GM23338 (cell line): ENCODE measurements around the gene PRSS57. TPM values are rescaled to one million over a fixed set of nuclear protein-coding genes. Genes with fewer than 3 reads are reported as not detected.
"Not testable (repeated sequence)": the region's sequence is repeated elsewhere in the genome, so short reads cannot be mapped to it uniquely, and the experiment has no call there.

Experiments used
- ATAC-seq: fragments of 200-7000 bp; cut with Tn5 transposase; 3 replicates; pipeline ENCODE4 v1.9.1; 2020
- DNase-seq: peaks from one replicate; pipeline ENCODE4 v3.0.0-alpha.2; 2015; ENCODE audit warnings: low spot score
- H2AFZ ChIP-seq: fragments of 200-600 bp; sonication (generic); 2 replicates; pipeline ENCODE4 v1.8.0; 2016; ENCODE audit warnings: antibody characterized with exemption, mild to moderate bottlenecking, moderate library complexity
- H3F3A ChIP-seq: fragments of 200-600 bp; sonication (generic); replicated peaks from 2 replicates; pipeline ENCODE4 v1.8.0; 2017; ENCODE audit warnings: antibody characterized with exemption, mixed run types, low read depth
- H3K27ac ChIP-seq: fragments of 200-600 bp; sonication (generic); 2 replicates; pipeline ENCODE4 v1.6.1; 2016; ENCODE audit warnings: low read depth
- H3K27me3 ChIP-seq: fragments of 200-600 bp; sonication (generic); 2 replicates; pipeline ENCODE4 v1.8.0; 2016; ENCODE audit warnings: mild to moderate bottlenecking, mixed run types, moderate library complexity; ENCODE audit not compliant: insufficient read depth
- H3K36me3 ChIP-seq: fragments of 200-600 bp; sonication (generic); 2 replicates; pipeline ENCODE4 v1.8.0; 2016; ENCODE audit warnings: mild to moderate bottlenecking; ENCODE audit not compliant: insufficient read depth
- H3K4me1 ChIP-seq: fragments of 200-600 bp; sonication (generic); 2 replicates; pipeline ENCODE4 v1.8.0; 2016; ENCODE audit warnings: mild to moderate bottlenecking, moderate library complexity; ENCODE audit not compliant: insufficient read depth
- H3K4me2 ChIP-seq: fragments of 200-600 bp; sonication (generic); 2 replicates; pipeline ENCODE4 v1.7.1; 2017; ENCODE audit warnings: mixed run types
- H3K4me3 ChIP-seq: fragments of 200-600 bp; sonication (generic); 2 replicates; pipeline ENCODE4 v1.6.1; 2016; ENCODE audit warnings: mixed run types
- H3K79me2 ChIP-seq: fragments of 200-600 bp; sonication (generic); replicated peaks from 2 replicates; pipeline ENCODE4 v1.8.0; 2017; ENCODE audit warnings: mild to moderate bottlenecking; ENCODE audit not compliant: insufficient read depth
- H3K9me2 ChIP-seq: fragments of 200-600 bp; sonication (generic); 2 replicates; pipeline ENCODE4 v1.8.0; 2017; ENCODE audit not compliant: insufficient read depth
- H4K20me1 ChIP-seq: fragments of 200-600 bp; sonication (generic); replicated peaks from 2 replicates; pipeline ENCODE4 v1.8.0; 2017; ENCODE audit warnings: mild to moderate bottlenecking; ENCODE audit not compliant: insufficient read depth
- H3K27ac Mint-ChIP-seq: 2 replicates; pipeline ENCODE4 v1.8.0; 2020; ENCODE audit warnings: inconsistent platforms, mild to moderate bottlenecking, moderate library complexity, mixed read lengths
- H3K27me3 Mint-ChIP-seq: 3 replicates; pipeline ENCODE4 v1.8.0; 2022; ENCODE audit warnings: low read depth, mild to moderate bottlenecking, moderate library complexity, mixed read lengths, inconsistent platforms; ENCODE audit not compliant: insufficient read depth, poor library complexity
- H3K36me3 Mint-ChIP-seq: 3 replicates; pipeline ENCODE4 v1.8.0; 2021; ENCODE audit warnings: low read depth, mild to moderate bottlenecking, inconsistent platforms, moderate library complexity, mixed read lengths
- H3K4me1 Mint-ChIP-seq: 3 replicates; pipeline ENCODE4 v1.8.0; 2020; ENCODE audit warnings: mild to moderate bottlenecking, inconsistent platforms, mixed read lengths
- H3K4me3 Mint-ChIP-seq: 3 replicates; pipeline ENCODE4 v1.8.0; 2021; ENCODE audit warnings: moderate library complexity, mild to moderate bottlenecking, inconsistent platforms, mixed read lengths
- H3K9me3 Mint-ChIP-seq: 3 replicates; pipeline ENCODE4 v1.8.0; 2020; ENCODE audit warnings: moderate library complexity, mild to moderate bottlenecking, inconsistent platforms, mixed read lengths
- CREB1 ChIP-seq: fragments of 250-450 bp; sonication (Bioruptor Pico); IDR thresholded peaks from 2 replicates; pipeline ENCODE4 v1.5.0; 2020; ENCODE audit warnings: low read depth, mild to moderate bottlenecking, moderate library complexity
- EZH2phosphoT487 ChIP-seq: fragments of 200-600 bp; sonication (generic); IDR thresholded peaks from one replicate; pipeline ENCODE4 v1.8.1; 2018; ENCODE audit warnings: antibody characterized with exemption; ENCODE audit not compliant: unreplicated experiment
- JUNB ChIP-seq: IDR thresholded peaks from one replicate; pipeline ENCODE4 v1.6.1; 2016; ENCODE audit warnings: antibody characterized with exemption; ENCODE audit not compliant: unreplicated experiment
- STAT1 ChIP-seq: IDR thresholded peaks from one replicate; pipeline ENCODE4 v1.6.1; 2016; ENCODE audit warnings: antibody characterized with exemption; ENCODE audit not compliant: unreplicated experiment
- ZNF114 ChIP-seq: fragments of 250-450 bp; sonication (Bioruptor Pico); IDR thresholded peaks from 2 replicates; pipeline ENCODE4 v1.5.0; 2020; ENCODE audit warnings: mild to moderate bottlenecking, moderate library complexity
- ZNF331 ChIP-seq: fragments of 250-450 bp; sonication (Bioruptor Pico); IDR thresholded peaks from 2 replicates; pipeline ENCODE4 v1.5.0; 2020; ENCODE audit warnings: low read depth, mild to moderate bottlenecking, moderate library complexity
- polyA plus RNA-seq: library from polyadenylated mRNA; unstranded; fragments of >200 nt; fragmentation: Nextera tagmentation; extraction: Ambion mirVana; gene quantifications from 2 replicates; pipeline ENCODE4 v1.2.1, GENCODE V29; 2016
- total RNA-seq: library from RNA; depleted of rRNA; stranded (reverse); fragments of >200 nt; shearing (Covaris generic); gene quantifications from 2 replicates; pipeline ENCODE4 v1.2.3, GENCODE V29; 2014
- TF ChIP-seq, protein P1 (sequence below): IDR thresholded peaks from 2 replicates; pipeline ENCODE4 v1.6.1; 2016; ENCODE audit warnings: antibody characterized with exemption
- TF ChIP-seq, protein P2 (sequence below): IDR thresholded peaks from one replicate; pipeline ENCODE4 v1.6.1; 2018; ENCODE audit warnings: antibody characterized with exemption; ENCODE audit not compliant: unreplicated experiment
- TF ChIP-seq, protein P3 (sequence below), 2 experiments: fragments of 200-600 bp in 1 of 2; sonication (generic) in 1 of 2; conservative IDR thresholded peaks; 2 replicates each; pipeline versions ENCODE4 v1.5.1 to v1.6.1; 2016 to 2017; ENCODE audit warnings: antibody characterized with exemption in 2 of 2, low read depth in 2 of 2, mild to moderate bottlenecking in 2 of 2, moderate library complexity in 1 of 2

PRSS57 gene
- total and polyA plus RNA-seq, 2 experiments from 2014 or later = 0.34 TPM; not detected in 1

DNA sequence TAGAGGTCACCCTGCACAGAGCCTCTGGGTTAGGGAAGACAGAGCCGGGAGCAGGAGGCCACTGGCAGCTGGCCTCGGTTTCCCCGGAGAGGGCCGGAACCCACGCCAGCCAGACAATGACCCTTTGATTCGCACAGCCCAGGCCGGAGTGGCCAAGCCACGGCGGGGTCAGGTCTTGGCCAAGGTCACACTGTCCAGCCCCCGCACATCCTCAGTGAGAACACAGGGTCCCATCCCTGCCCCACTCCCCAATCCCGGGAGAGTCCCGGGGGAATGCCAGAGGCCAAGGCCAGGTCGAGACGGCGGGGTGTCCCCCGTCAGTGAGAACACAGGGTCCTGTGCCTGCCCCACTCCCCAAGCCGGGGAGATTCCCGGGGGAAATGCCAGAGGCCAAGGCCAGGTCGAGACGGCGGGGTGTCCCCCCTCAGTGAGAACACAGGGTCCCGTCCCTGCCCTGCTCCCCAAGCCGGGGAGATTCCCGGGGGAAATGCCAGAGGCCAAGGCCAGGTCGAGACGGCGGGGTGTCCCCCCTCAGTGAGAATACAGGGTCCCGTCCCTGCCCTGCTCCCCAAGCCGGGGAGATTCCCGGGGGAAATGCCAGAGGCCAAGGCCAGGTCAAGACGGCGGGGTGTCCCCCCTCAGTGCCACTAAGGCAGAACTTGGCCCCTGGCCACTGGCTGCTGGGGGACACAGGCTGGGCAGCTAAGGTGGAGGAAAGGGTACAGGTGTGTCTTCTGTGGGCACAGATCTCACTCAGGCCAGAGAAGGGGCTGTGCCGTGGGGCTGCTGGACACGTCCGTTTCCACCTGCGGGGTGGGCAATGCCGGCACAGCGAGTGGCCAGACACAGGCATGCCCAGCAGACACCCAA is 20.7 kb downstream of the PRSS57 start (continued):
- TF ChIP-seq, protein P1, sequence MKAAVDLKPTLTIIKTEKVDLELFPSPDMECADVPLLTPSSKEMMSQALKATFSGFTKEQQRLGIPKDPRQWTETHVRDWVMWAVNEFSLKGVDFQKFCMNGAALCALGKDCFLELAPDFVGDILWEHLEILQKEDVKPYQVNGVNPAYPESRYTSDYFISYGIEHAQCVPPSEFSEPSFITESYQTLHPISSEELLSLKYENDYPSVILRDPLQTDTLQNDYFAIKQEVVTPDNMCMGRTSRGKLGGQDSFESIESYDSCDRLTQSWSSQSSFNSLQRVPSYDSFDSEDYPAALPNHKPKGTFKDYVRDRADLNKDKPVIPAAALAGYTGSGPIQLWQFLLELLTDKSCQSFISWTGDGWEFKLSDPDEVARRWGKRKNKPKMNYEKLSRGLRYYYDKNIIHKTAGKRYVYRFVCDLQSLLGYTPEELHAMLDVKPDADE = no peak
- TF ChIP-seq EZH2phosphoT487 = no peak
- TF ChIP-seq JUNB = no peak
- no peak for TF ChIP-seq ZNF114
- no peak for TF ChIP-seq ZNF331 (CRISPR knock-in tag)
- TF ChIP-seq, protein P2, sequence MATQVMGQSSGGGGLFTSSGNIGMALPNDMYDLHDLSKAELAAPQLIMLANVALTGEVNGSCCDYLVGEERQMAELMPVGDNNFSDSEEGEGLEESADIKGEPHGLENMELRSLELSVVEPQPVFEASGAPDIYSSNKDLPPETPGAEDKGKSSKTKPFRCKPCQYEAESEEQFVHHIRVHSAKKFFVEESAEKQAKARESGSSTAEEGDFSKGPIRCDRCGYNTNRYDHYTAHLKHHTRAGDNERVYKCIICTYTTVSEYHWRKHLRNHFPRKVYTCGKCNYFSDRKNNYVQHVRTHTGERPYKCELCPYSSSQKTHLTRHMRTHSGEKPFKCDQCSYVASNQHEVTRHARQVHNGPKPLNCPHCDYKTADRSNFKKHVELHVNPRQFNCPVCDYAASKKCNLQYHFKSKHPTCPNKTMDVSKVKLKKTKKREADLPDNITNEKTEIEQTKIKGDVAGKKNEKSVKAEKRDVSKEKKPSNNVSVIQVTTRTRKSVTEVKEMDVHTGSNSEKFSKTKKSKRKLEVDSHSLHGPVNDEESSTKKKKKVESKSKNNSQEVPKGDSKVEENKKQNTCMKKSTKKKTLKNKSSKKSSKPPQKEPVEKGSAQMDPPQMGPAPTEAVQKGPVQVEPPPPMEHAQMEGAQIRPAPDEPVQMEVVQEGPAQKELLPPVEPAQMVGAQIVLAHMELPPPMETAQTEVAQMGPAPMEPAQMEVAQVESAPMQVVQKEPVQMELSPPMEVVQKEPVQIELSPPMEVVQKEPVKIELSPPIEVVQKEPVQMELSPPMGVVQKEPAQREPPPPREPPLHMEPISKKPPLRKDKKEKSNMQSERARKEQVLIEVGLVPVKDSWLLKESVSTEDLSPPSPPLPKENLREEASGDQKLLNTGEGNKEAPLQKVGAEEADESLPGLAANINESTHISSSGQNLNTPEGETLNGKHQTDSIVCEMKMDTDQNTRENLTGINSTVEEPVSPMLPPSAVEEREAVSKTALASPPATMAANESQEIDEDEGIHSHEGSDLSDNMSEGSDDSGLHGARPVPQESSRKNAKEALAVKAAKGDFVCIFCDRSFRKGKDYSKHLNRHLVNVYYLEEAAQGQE = no peak
- no peak for TF ChIP-seq CREB1 (CRISPR knock-in tag)
- TF ChIP-seq STAT1 = no peak

DNA sequence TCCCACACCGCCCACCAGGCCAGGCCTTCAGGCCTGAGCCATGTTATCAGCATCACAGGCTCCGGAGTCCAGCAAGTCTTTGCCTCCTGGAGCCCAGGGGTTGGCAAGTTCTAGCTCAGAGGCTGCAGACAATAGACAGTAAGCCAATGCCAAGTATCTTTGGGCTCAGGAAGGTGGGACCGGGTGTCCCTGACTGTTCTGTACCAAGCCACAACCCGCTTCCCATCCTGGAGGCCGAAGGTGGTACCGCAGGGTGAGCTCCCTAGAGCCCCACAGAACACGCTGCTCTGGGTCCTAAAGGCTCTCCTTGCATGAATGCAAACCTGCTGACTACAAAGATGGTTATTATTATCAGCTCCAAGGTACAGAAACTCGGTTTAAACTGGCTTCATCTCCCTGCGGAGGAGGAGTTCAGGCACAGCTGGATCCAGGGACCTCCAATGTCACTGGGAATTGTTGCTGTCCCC is 24.6 kb downstream of the PRSS57 start:
- H3K36me3 Mint-ChIP-seq = no peaks in the 10 kb centered on the region
- H3K4me3 Mint-ChIP-seq = no peak overlapping the region
- Histone ChIP-seq H3F3A (no peaks in the 10 kb centered on the region), H3K9me2 (no peaks in the 10 kb centered on the region), H3K4me1 (no peaks in the 10 kb centered on the region), H2AFZ (peak overlapping the region; percentile 52; the same call in 1 of the 2 replicates), H3K36me3 (no peaks in the 10 kb centered on the region), H3K79me2 (no peaks in the 10 kb centered on the region), H3K4me3 (no peak overlapping the region), H3K27ac (no peak overlapping the region), H3K4me2 (no peak overlapping the region), H4K20me1 (no peaks in the 10 kb centered on the region), H3K27me3 (peaks cover 1% of the 10 kb centered on the region)
- H3K4me1 Mint-ChIP-seq = no peaks in the 10 kb centered on the region; the same call in 2 of the 3 replicates
- peaks cover 11% of the 10 kb centered on the region; the same call in 2 of the 3 replicates for H3K9me3 Mint-ChIP-seq
- peak; percentile 83 for DNase-seq
- TF ChIP-seq, protein P3, sequence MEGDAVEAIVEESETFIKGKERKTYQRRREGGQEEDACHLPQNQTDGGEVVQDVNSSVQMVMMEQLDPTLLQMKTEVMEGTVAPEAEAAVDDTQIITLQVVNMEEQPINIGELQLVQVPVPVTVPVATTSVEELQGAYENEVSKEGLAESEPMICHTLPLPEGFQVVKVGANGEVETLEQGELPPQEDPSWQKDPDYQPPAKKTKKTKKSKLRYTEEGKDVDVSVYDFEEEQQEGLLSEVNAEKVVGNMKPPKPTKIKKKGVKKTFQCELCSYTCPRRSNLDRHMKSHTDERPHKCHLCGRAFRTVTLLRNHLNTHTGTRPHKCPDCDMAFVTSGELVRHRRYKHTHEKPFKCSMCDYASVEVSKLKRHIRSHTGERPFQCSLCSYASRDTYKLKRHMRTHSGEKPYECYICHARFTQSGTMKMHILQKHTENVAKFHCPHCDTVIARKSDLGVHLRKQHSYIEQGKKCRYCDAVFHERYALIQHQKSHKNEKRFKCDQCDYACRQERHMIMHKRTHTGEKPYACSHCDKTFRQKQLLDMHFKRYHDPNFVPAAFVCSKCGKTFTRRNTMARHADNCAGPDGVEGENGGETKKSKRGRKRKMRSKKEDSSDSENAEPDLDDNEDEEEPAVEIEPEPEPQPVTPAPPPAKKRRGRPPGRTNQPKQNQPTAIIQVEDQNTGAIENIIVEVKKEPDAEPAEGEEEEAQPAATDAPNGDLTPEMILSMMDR (conservative IDR thresholded peaks at IDR 0.05; ENCODE audit: low read depth in 2 of 2) = peak; percentile 6 to 48; a peak in 2 of 4 replicates
- TF ChIP-seq, protein P2 = no peak
- H3K27me3 Mint-ChIP-seq = peaks cover 17% of the 10 kb centered on the region
- peak; percentile 93 for ATAC-seq
- no peak overlapping the region for H3K27ac Mint-ChIP-seq

DNA sequence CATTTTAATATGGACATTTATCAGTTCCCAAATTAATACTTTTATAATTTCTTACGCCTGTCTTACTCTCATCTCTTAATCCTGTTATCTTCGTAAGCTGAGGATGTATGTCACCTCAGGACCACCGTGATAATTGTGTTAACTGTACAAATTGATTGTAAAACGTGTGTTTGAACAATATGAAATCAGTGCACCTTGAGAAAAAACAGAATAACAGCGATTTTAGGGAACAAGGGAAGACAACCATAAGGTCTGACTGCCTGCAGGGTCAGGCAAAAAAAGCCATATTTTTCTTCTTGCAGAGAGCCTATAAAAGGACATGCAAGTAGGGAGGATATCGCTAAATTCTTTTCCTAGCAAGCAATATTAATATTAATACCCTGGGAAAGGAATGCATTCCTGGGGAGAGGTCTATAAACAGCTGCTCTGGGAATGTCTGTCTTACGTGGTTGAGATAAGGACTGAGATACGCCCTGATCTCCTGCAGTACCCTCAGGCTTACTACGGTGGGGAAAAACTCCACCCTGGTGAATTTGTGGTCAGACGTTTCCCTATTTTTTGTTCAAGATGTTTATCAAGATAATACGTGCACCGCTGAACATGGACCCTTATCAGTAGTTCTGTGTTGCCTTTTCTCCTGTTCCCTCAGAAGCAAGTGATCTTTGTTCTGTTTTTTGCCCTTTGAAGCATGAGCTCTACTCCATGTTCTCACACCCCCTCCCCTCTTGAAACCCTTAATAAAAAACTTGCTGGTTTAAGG is 26.4 kb downstream of the PRSS57 start:
- not testable (repeated sequence) for H3K9me2 ChIP-seq, H3K36me3 ChIP-seq, H3K27ac Mint-ChIP-seq, H3F3A ChIP-seq, H4K20me1 ChIP-seq, H3K4me2 ChIP-seq, H3K27ac ChIP-seq, ATAC-seq, H3K79me2 ChIP-seq, H2AFZ ChIP-seq, H3K4me1 ChIP-seq, H3K4me3 ChIP-seq, H3K36me3 Mint-ChIP-seq, H3K27me3 ChIP-seq, H3K4me3 Mint-ChIP-seq, H3K4me1 Mint-ChIP-seq
- peak; percentile 6 for DNase-seq
- Mint-ChIP-seq H3K27me3 (peaks cover 18% of the 10 kb centered on the region), H3K9me3 (peaks cover 18% of the 10 kb centered on the region)
